Pancreas (tissue), 10 donors: ENCODE results near the gene DUSP3. TPM values are rescaled to one million over a fixed set of nuclear protein-coding genes. Genes with fewer than 3 reads are reported as not detected.

Source experiments
- ATAC-seq, 4 donors: fragments of 200-7000 bp; cut with Tn5 transposase; one replicate each; pipeline versions ENCODE4 v1.8.0 to v1.9.1; 2020; ENCODE audit warnings: mild to moderate bottlenecking in 4 of 4, moderate library complexity in 4 of 4
- DNase-seq, 6 donors: peaks; one replicate each; pipeline ENCODE4 v3.0.0-alpha.2; 2020
- FAIRE-seq: peaks from 2 replicates; lab custom pipeline; 2012; peaks lifted over from hg19 to GRCh38; lab: Jason Lieb, UNC
- H3K27ac ChIP-seq, 4 donors: fragments of 200-600 bp; sonication (generic); 1 replicate in 3 of 4; 2 replicates in 1 of 4; pipeline versions ENCODE4 v1.5.0 to v1.8.0; 2020
- H3K27me3 ChIP-seq, 4 donors: fragments of 200-600 bp; one replicate each; pipeline ENCODE4 v1.8.0; 2021
- H3K36me3 ChIP-seq, 3 donors: fragments of 200-600 bp; sonication (generic) in 1 of 3; one replicate each; pipeline versions ENCODE4 v1.5.0 to v1.8.0; 2020 to 2021
- H3K4me1 ChIP-seq, 3 donors: fragments of 200-600 bp; one replicate each; pipeline ENCODE4 v1.8.0; 2021
- H3K4me3 ChIP-seq, 4 donors: fragments of 200-600 bp; sonication (generic) in 2 of 4; one replicate each; pipeline versions ENCODE4 v1.5.0 to v1.8.0; 2020 to 2021
- H3K9me3 ChIP-seq, 4 donors: fragments of 200-600 bp; one replicate each; pipeline ENCODE4 v1.8.0; 2021
- CTCF ChIP-seq, 4 donors: fragments of 200-600 bp; sonication (generic) in 3 of 4; IDR thresholded peaks; one replicate each; pipeline versions ENCODE4 v1.5.0 to v1.8.0; 2021; ENCODE audit warnings: antibody characterized with exemption in 4 of 4
- WGBS, 2 donors: extraction: QIAGEN DNeasy Blood & Tissue Kit; methylation state at CpG; one replicate each; pipeline ENCODE4 v1.1.7; 2013; 5-methylcytosine and 5-hydroxymethylcytosine counted together
- intact Hi-C, 3 donors: fragments of 100-400 bp; cut with DNase I; formaldehyde crosslinking; loops; one replicate each; pipeline versions ENCODE4 v1.11.1 to v1.14.2; 2022
- polyA plus RNA-seq, 2 donors: library from polyadenylated mRNA; stranded (reverse); fragments of 200-250 nt; gene quantifications; one replicate each; pipeline ENCODE4 v1.2.3, GENCODE V29; 2013
- total RNA-seq, 6 donors: library from RNA; stranded (reverse); fragmentation: NEBNext Ultra II Directional in 4 of 6; extraction: Animal tissue kit (Norgen Biotek cat#: 25700) in 4 of 6; gene quantifications; one replicate each; pipeline versions ENCODE4 v1.2.1 to v1.2.4, GENCODE V29; 2021 to 2023
- donor health status: healthy with polysubstance abuse.
- donor health status: DM: no; HTN: no; CAD: no; lungs with moderate emphysema.
- donor health status: DM: no; HTN: no; CAD: no.
- donor health status: control.
- donor health status: control.
- donor health status: Bipolar disorder and iron deficiency.
- donor health status: DM: yes; HTN: yes; CAD: no.
- donor health status: DM: no; HTN: no; CAD: no.
- donor health status: DM: no; HTN: no; CAD: no.
- donor health status: DM: yes; HTN: yes; CAD: no.

The DUSP3 gene
- total and polyA plus RNA-seq, 8 donors: 29.4 to 52.3 (median 40.7) TPM

- Histone ChIP-seq H3K27me3 (no peaks in the 10 kb centered on the region), H3K4me3 (peak overlapping the region; percentile 61 to 84 (median 74)), H3K27ac (peak overlapping the region; percentile 74 to 96 (median 94)), H3K4me1 (peaks cover 0 to 5% (median 0%) of the 10 kb centered on the region in 3 donors), H3K9me3 (no peaks in the 10 kb centered on the region), H3K36me3 (no peaks in the 10 kb centered on the region)
- TF ChIP-seq CTCF (IDR thresholded peaks at IDR 0.05): no peak
- ATAC-seq (peak; percentile 90 to 95 (median 94)), FAIRE-seq (no peak), DNase-seq (peak; percentile 72 to 89 (median 78))
- 0 to 1% methylated on average over 47 to 64 of the region's 64 CpGs for WGBS, 2 donors
- intact Hi-C loops: no loop called here
Measured at GRCh38 chr17:43720311-43721060, 58.3 kb downstream of the DUSP3 start.

- Histone ChIP-seq H3K27ac (no peak overlapping the region), H3K36me3 (no peaks in the 10 kb centered on the region), H3K9me3 (no peaks in the 10 kb centered on the region), H3K4me3 (no peak overlapping the region), H3K4me1 (peaks cover 0 to 5% (median 0%) of the 10 kb centered on the region in 3 donors), H3K27me3 (no peaks in the 10 kb centered on the region)
- ATAC-seq (no peak), FAIRE-seq (no peak), DNase-seq (no peak)
- no peak for TF ChIP-seq CTCF (IDR thresholded peaks at IDR 0.05)
- intact Hi-C loops: no loop called here
- WGBS, 2 donors: 91 to 97% methylated on average over 3 of the region's 3 CpGs
Measured at GRCh38 chr17:43719578-43719977, 59.2 kb downstream of the DUSP3 start.

- Histone ChIP-seq H3K4me1 (peaks cover 0 to 5% (median 0%) of the 10 kb centered on the region in 3 donors), H3K36me3 (no peaks in the 10 kb centered on the region), H3K9me3 (no peaks in the 10 kb centered on the region), H3K4me3 (no peak overlapping the region), H3K27me3 (no peaks in the 10 kb centered on the region), H3K27ac (no peak overlapping the region)
- intact Hi-C loops: no loop called here
- WGBS, 2 donors: 57 to 58% methylated on average over 5 of the region's 5 CpGs
- no peak for TF ChIP-seq CTCF (IDR thresholded peaks at IDR 0.05)
- FAIRE-seq: no peak
- no peak for ATAC-seq
- no peak for DNase-seq
Measured at GRCh38 chr17:43718544-43718943, 60.2 kb downstream of the DUSP3 start.

- FAIRE-seq (no peak), DNase-seq (no peak), ATAC-seq (no peak)
- Histone ChIP-seq H3K4me1 (no peaks in the 10 kb centered on the region), H3K36me3 (no peaks in the 10 kb centered on the region), H3K4me3 (no peak overlapping the region), H3K27ac (no peak overlapping the region), H3K9me3 (no peaks in the 10 kb centered on the region), H3K27me3 (no peaks in the 10 kb centered on the region)
- no peak for TF ChIP-seq CTCF (IDR thresholded peaks at IDR 0.05)
- intact Hi-C loops: no loop called here
- 49 to 50% methylated on average over 6 of the region's 6 CpGs for WGBS, 2 donors
Measured at GRCh38 chr17:43717913-43718312, 60.9 kb downstream of the DUSP3 start.

Other genes starting within 250 kb of the DUSP3 start
- gene ETV4, start 232.6 kb downstream of the DUSP3 start, total RNA-seq: 1 to 10 TPM; 1.7 to 6.5 (median 4.6) TPM
- 10 to 100 TPM; 10.6 to 16.4 TPM for gene ETV4, start 232.6 kb downstream of the DUSP3 start, polyA plus RNA-seq
- gene MEOX1, start 117.1 kb downstream of the DUSP3 start, total RNA-seq: 1 to 10 TPM in 3 of 6 donors, under 1 TPM in 3; 0.28 to 1.6 (median 0.98) TPM
- gene MEOX1, start 117.1 kb downstream of the DUSP3 start, polyA plus RNA-seq: 1 to 10 TPM; 3.3 to 4.3 TPM
- gene SOST, start 20.2 kb downstream of the DUSP3 start, total RNA-seq: not detected
- gene SOST, start 20.2 kb downstream of the DUSP3 start, polyA plus RNA-seq: not detected
- gene CFAP97D1, start 1.5 kb upstream of the DUSP3 start, total RNA-seq: under 1 TPM in 1 of 6 donors, not detected in 5; 0.06 TPM
- not detected for gene CFAP97D1, start 1.5 kb upstream of the DUSP3 start, polyA plus RNA-seq
- 1 to 10 TPM; 3.4 to 7.0 (median 4.9) TPM for gene MPP3, start 54.2 kb upstream of the DUSP3 start, total RNA-seq
- gene MPP3, start 54.2 kb upstream of the DUSP3 start, polyA plus RNA-seq: 10 to 100 TPM; 15.5 to 42.5 TPM
- under 1 TPM; 0.09 to 0.69 (median 0.37) TPM for gene CD300LG, start 68.2 kb upstream of the DUSP3 start, total RNA-seq
- gene CD300LG, start 68.2 kb upstream of the DUSP3 start, polyA plus RNA-seq: 1 to 10 TPM in 1 of 2 donors, under 1 TPM in 1; 0.47 to 4.3 TPM
- gene MPP2, start 128.6 kb upstream of the DUSP3 start, total RNA-seq: 1 to 10 TPM; 1.0 to 2.9 (median 2.1) TPM
- 1 to 10 TPM; 1.9 to 6.6 TPM for gene MPP2, start 128.6 kb upstream of the DUSP3 start, polyA plus RNA-seq
- gene PPY, start 163.5 kb upstream of the DUSP3 start, total RNA-seq: 10 to 100 TPM in 4 of 6 donors, 1 to 10 TPM in 2; 7.2 to 46.0 (median 22.7) TPM
- gene PPY, start 163.5 kb upstream of the DUSP3 start, polyA plus RNA-seq: 100 to 1,000 TPM in 1 of 2 donors, 10 to 100 TPM in 1; 57.7 to 392 TPM
- gene PYY, start 175.0 kb upstream of the DUSP3 start, total RNA-seq: under 1 TPM in 2 of 6 donors, not detected in 4; 0.35 to 0.49 TPM
- 1 to 10 TPM in 1 of 2 donors, under 1 TPM in 1; 0.66 to 1.1 TPM for gene PYY, start 175.0 kb upstream of the DUSP3 start, polyA plus RNA-seq
- gene NAGS, start 225.6 kb upstream of the DUSP3 start, total RNA-seq: 1 to 10 TPM in 1 of 6 donors, under 1 TPM in 5; 0.09 to 1.1 (median 0.48) TPM
- gene NAGS, start 225.6 kb upstream of the DUSP3 start, polyA plus RNA-seq: 1 to 10 TPM in 1 of 2 donors, under 1 TPM in 1; 0.38 to 1.8 TPM
- gene TMEM101, start 236.0 kb upstream of the DUSP3 start, total RNA-seq: 10 to 100 TPM; 14.4 to 22.7 (median 20.3) TPM
- 10 to 100 TPM; 16.4 to 20.2 TPM for gene TMEM101, start 236.0 kb upstream of the DUSP3 start, polyA plus RNA-seq